WERI-Rb-1 (cell line): ENCODE data around the gene UBR4.

ENCODE experiments used
- DNase-seq: peaks from one replicate; pipeline ENCODE4 v3.0.0-alpha.2; 2020
- H3K27ac ChIP-seq: fragments of 250-450 bp; sonication (Bioruptor Pico); 2 replicates; pipeline ENCODE4 v1.5.1; 2020; ENCODE audit warnings: mild to moderate bottlenecking, moderate library complexity
- H3K27me3 ChIP-seq: fragments of 250-450 bp; sonication (Bioruptor Pico); 2 replicates; pipeline ENCODE4 v1.5.1; 2021; ENCODE audit warnings: mild to moderate bottlenecking, low read depth, moderate library complexity; ENCODE audit not compliant: insufficient read depth, severe bottlenecking
- H3K36me3 ChIP-seq: fragments of 250-450 bp; sonication (Bioruptor Pico); 2 replicates; pipeline ENCODE4 v1.5.1; 2020; ENCODE audit warnings: mild to moderate bottlenecking, moderate library complexity
- H3K4me3 ChIP-seq: 2 replicates; pipeline ENCODE4 v1.5.1; 2011; ENCODE audit warnings: low read depth, mild to moderate bottlenecking, control low read depth, low read length
- H3K9me3 ChIP-seq: fragments of 250-450 bp; sonication (Bioruptor Pico); 2 replicates; pipeline ENCODE4 v1.5.1; 2021; ENCODE audit warnings: mild to moderate bottlenecking, moderate library complexity; ENCODE audit not compliant: severe bottlenecking
- CTCF ChIP-seq: IDR thresholded peaks from 2 replicates; pipeline ENCODE4 v1.5.1; 2011; ENCODE audit warnings: low read depth, mild to moderate bottlenecking, control low read depth, inconsistent platforms, low read length

UBR4 gene

GRCh38 chr1:19124273-19124672 is 85.8 kb downstream of the UBR4 start:
- Histone ChIP-seq H3K4me3 (no peak overlapping the region), H3K36me3 (peaks cover 92% of the 10 kb centered on the region), H3K27me3 (no peaks in the 10 kb centered on the region), H3K27ac (no peak overlapping the region), H3K9me3 (no peaks in the 10 kb centered on the region)
- no peak for TF ChIP-seq CTCF
- DNase-seq = no peak

- H3K27ac ChIP-seq = no peak overlapping the region
- H3K36me3 ChIP-seq = peaks cover 92% of the 10 kb centered on the region
- no peaks in the 10 kb centered on the region for H3K9me3 ChIP-seq
- no peak for DNase-seq
- H3K4me3 ChIP-seq = no peak overlapping the region
- no peak for TF ChIP-seq CTCF
- no peaks in the 10 kb centered on the region for H3K27me3 ChIP-seq
Observed at GRCh38 chr1:19123837-19124236, 86.2 kb downstream of the UBR4 start.

- Histone ChIP-seq H3K27me3 (no peaks in the 10 kb centered on the region), H3K4me3 (no peak overlapping the region), H3K9me3 (no peaks in the 10 kb centered on the region), H3K27ac (no peak overlapping the region), H3K36me3 (peaks cover 90% of the 10 kb centered on the region)
- DNase-seq = no peak
- TF ChIP-seq CTCF = no peak
Observed at GRCh38 chr1:19122668-19123067, 87.4 kb downstream of the UBR4 start.

DNA sequence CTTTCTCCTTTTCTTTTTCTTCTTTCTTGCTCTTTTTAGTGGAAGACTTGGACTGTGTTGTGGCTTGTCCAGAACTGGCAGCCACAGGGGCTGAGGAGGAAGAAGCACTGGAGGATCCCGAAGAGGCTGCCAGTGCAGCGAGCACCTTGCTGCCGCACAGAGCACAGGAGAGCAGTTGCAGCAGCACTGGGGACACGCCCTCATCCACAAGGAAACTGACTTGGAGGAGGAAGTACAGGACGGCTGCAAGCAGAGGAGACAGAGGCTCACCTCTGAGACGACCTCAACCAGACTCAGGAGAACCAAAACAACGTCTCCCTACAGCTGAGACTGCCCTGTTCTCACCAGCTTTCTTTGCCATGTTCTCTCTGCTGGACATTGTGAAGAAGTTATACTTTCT is 88.9 kb downstream of the UBR4 start:
- no peak for DNase-seq
- Histone ChIP-seq H3K27ac (no peak overlapping the region), H3K9me3 (no peaks in the 10 kb centered on the region), H3K36me3 (peaks cover 96% of the 10 kb centered on the region), H3K4me3 (no peak overlapping the region), H3K27me3 (no peaks in the 10 kb centered on the region)
- no peak for TF ChIP-seq CTCF

DNA sequence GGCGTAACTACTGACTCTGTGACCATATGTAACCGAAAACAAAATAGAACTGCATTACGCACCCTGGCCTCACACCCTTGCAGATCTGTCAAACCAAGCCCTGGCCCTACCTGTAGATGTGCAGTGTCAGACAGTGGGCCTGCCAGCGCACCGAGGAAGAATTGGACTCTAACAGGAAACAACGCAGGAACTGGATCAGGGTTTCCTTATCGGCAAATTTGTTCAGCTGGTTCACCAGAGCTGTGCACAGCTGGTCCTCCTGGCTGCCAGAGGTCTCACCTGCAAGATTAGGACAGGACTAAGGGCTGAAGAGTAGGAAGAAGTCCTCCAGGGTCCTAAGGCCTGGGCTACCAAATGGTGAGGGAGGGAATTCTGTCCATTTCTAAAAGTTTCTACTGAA is 90.0 kb downstream of the UBR4 start:
- Histone ChIP-seq H3K9me3 (no peaks in the 10 kb centered on the region), H3K4me3 (no peak overlapping the region), H3K36me3 (peaks cover 96% of the 10 kb centered on the region), H3K27me3 (no peaks in the 10 kb centered on the region), H3K27ac (no peak overlapping the region)
- no peak for DNase-seq
- no peak for TF ChIP-seq CTCF

- H3K9me3 ChIP-seq = no peaks in the 10 kb centered on the region
- H3K36me3 ChIP-seq = peaks cover 96% of the 10 kb centered on the region
- no peak for TF ChIP-seq CTCF
Observed at GRCh38 chr1:19115082-19115808, 94.8 kb downstream of the UBR4 start.

More at GRCh38 chr1:19115082-19115808, 94.8 kb downstream of the UBR4 start:
- no peak overlapping the region for H3K4me3 ChIP-seq
- DNase-seq = no peak
- no peak overlapping the region for H3K27ac ChIP-seq
- H3K27me3 ChIP-seq = no peaks in the 10 kb centered on the region
